HepG2 (cell line): ENCODE data around the gene NFKBIL1. TPM values are rescaled to one million over a fixed set of nuclear protein-coding genes. Genes with fewer than 3 reads are reported as not detected.
A peak's percentile ranks its signal among the peaks of the same experiment; 100 is the strongest.

Experiments
- FIP1L1 ChIP-seq: fragments of 200-400 bp; formaldehyde crosslinking; IDR thresholded peaks from 2 replicates; pipeline ENCODE4 v1.6.1; 2018; ENCODE audit warnings: low read depth, mild to moderate bottlenecking, low read length, moderate library complexity, borderline replicate concordance; ENCODE audit not compliant: insufficient read depth
- FOXK2 ChIP-seq: fragments of 450-650 bp; IDR thresholded peaks from 2 replicates; pipeline ENCODE4 v1.6.1; 2016
- HOXA3 ChIP-seq: sonication (generic); formaldehyde crosslinking; IDR thresholded peaks from 2 replicates; pipeline ENCODE4 v1.5.0; 2020; ENCODE audit warnings: missing genetic modification reagents
- MBD4 ChIP-seq: IDR thresholded peaks from 2 replicates; pipeline ENCODE4 v1.6.1; 2012; ENCODE audit warnings: low read length, inconsistent platforms, borderline replicate concordance
- PPARG ChIP-seq: conservative IDR thresholded peaks from 2 replicates; pipeline ENCODE4 v1.6.1; 2016; ENCODE audit warnings: missing biosample characterization, missing genetic modification reagents
- RARA ChIP-seq: IDR thresholded peaks from 2 replicates; pipeline ENCODE4 v1.6.1; 2016; ENCODE audit warnings: missing genetic modification reagents, missing compliant biosample characterization
- SALL1 ChIP-seq: sonication (generic); formaldehyde crosslinking; IDR thresholded peaks from 2 replicates; pipeline ENCODE4 v1.8.0; 2022; ENCODE audit warnings: mild to moderate bottlenecking, missing genetic modification reagents
- SIX1 ChIP-seq: sonication (generic); formaldehyde crosslinking; IDR thresholded peaks from 2 replicates; pipeline ENCODE4 v1.4.0; 2020; ENCODE audit warnings: missing genetic modification reagents, borderline replicate concordance
- SPEN ChIP-seq: sonication (generic); formaldehyde crosslinking; IDR thresholded peaks from 2 replicates; pipeline ENCODE4 v1.5.1; 2020; ENCODE audit warnings: low read depth, mild to moderate bottlenecking, missing genetic modification reagents
- ZFAT ChIP-seq: sonication (generic); formaldehyde crosslinking; conservative IDR thresholded peaks from 2 replicates; pipeline ENCODE4 v1.8.1; 2023; ENCODE audit warnings: missing genetic modification reagents, inconsistent platforms
- ZFP36L1 ChIP-seq: sonication (generic); formaldehyde crosslinking; IDR thresholded peaks from 2 replicates; pipeline ENCODE4 v1.8.0; 2022; ENCODE audit warnings: mild to moderate bottlenecking, missing genetic modification reagents, moderate library complexity
- ZMYM2 ChIP-seq: sonication (generic); formaldehyde crosslinking; IDR thresholded peaks from 2 replicates; pipeline ENCODE4 v1.8.0; 2022; ENCODE audit warnings: mild to moderate bottlenecking, missing genetic modification reagents
- ZNF335 ChIP-seq: sonication (generic); formaldehyde crosslinking; IDR thresholded peaks from 2 replicates; pipeline ENCODE4 v1.4.0; 2020; ENCODE audit warnings: missing genetic modification reagents
- ZNF33A ChIP-seq: sonication (generic); formaldehyde crosslinking; IDR thresholded peaks from 2 replicates; pipeline ENCODE4 v1.5.1; 2020; ENCODE audit warnings: missing genetic modification reagents, mild to moderate bottlenecking, moderate library complexity, borderline replicate concordance
- ZNF780A ChIP-seq: sonication (generic); formaldehyde crosslinking; IDR thresholded peaks from 2 replicates; pipeline ENCODE4 v1.8.0; 2022; ENCODE audit warnings: mild to moderate bottlenecking, missing genetic modification reagents, moderate library complexity
- polyA plus RNA-seq, 8 experiments: library from polyadenylated mRNA; depleted of rRNA in 3 of 8; stranded (reverse) in 7 of 8; unstranded in 1 of 8; fragments of >200 nt; fragmentation: Illumina TruSeq in 4 of 8; extraction: Trizol in 4 of 8; gene quantifications; 2 replicates each; pipeline versions ENCODE4 v1.2.1 to v1.2.3, GENCODE V29; 2011 to 2016; ENCODE audit warnings: low read depth in 4 of 8, missing spikeins in 1 of 8, mixed read lengths in 1 of 8; ENCODE audit not compliant: insufficient read depth in 1 of 8
- total RNA-seq, 5 experiments: library from RNA; depleted of rRNA; stranded (reverse); fragments of >200 nt; fragmentation: Illumina TruSeq; extraction: Trizol; gene quantifications; 2 replicates each; pipeline ENCODE4 v1.2.3, GENCODE V29; 2016; ENCODE audit warnings: low read depth in 1 of 5
- TF ChIP-seq, protein P1 (sequence below): sonication (generic); formaldehyde crosslinking; conservative IDR thresholded peaks from 2 replicates; pipeline ENCODE4 v1.4.0; 2020; ENCODE audit warnings: missing genetic modification reagents
- TF ChIP-seq, protein P2 (sequence below): sonication (generic); formaldehyde crosslinking; IDR thresholded peaks from 2 replicates; pipeline ENCODE4 v1.5.0; 2020; ENCODE audit warnings: missing genetic modification reagents, mild to moderate bottlenecking, borderline replicate concordance
- TF ChIP-seq, protein P3 (sequence below): sonication (generic); formaldehyde crosslinking; conservative IDR thresholded peaks from 2 replicates; pipeline ENCODE4 v1.4.0; 2020; ENCODE audit warnings: missing genetic modification reagents
- TF ChIP-seq, protein P4 (sequence below): sonication (generic); formaldehyde crosslinking; IDR thresholded peaks from 2 replicates; pipeline ENCODE4 v1.4.0; 2020; ENCODE audit warnings: low read depth, missing genetic modification reagents

The NFKBIL1 gene
- total and polyA plus RNA-seq, 2 of the 13 experiments (the other 11 are each of a cell fraction or from before 2014, with no cell fraction given), result 9.7 to 19.5 TPM

DNA sequence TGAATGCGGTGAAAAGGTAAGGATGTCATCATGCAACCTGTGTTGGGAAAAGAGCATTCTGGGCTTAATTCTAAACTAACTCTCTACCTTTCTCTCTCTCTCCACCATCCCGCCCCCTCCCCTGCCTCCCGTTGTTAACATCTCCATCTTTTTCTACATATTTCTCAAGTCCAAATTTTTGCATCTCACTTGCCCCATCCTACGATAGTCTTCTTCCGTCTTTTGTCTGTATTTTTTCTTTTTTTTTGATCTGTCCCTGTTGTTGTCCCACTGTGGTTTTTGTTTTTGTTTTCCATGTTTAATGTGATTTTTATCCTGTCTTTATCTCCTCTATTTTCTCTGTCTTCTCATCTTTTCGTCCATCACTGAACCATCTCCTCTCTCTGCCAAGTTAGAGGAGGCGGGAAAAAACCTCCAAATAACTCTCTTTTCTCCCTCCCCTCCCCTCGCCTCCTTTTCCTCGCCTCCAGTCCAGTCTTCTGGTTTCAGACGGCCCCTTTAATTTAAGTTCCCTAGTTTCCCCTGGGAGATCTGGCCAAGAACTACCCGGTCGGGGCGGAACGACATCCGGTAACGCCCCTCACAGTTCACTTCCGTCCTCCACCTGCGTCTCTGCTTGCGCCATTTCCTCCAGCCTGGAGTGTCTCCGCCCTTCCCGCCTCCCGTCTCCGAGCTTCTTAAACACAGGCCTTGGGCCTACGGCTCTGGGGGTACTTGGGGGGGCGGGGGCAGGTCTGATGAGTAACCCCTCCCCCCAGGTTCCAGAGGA, at the start of gene NFKBIL1 (continued):
- TF ChIP-seq, protein P1, sequence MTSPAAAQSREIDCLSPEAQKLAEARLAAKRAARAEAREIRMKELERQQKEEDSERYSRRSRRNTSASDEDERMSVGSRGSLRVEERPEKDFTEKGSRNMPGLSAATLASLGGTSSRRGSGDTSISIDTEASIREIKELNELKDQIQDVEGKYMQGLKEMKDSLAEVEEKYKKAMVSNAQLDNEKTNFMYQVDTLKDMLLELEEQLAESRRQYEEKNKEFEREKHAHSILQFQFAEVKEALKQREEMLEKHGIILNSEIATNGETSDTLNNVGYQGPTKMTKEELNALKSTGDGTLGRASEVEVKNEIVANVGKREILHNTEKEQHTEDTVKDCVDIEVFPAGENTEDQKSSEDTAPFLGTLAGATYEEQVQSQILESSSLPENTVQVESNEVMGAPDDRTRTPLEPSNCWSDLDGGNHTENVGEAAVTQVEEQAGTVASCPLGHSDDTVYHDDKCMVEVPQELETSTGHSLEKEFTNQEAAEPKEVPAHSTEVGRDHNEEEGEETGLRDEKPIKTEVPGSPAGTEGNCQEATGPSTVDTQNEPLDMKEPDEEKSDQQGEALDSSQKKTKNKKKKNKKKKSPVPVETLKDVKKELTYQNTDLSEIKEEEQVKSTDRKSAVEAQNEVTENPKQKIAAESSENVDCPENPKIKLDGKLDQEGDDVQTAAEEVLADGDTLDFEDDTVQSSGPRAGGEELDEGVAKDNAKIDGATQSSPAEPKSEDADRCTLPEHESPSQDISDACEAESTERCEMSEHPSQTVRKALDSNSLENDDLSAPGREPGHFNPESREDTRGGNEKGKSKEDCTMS (CRISPR knock-in tag), result no peak
- TF ChIP-seq ZNF33A (CRISPR knock-in tag) (no peak), ZFAT (CRISPR knock-in tag) (no peak), ZNF780A (0 out of 2 replicates have a peak, but pooled peaks have one; percentile 50), ZMYM2 (CRISPR knock-in tag) (0 out of 2 replicates have a peak, but pooled peaks have one; percentile 41), PPARG (CRISPR knock-in tag) (peak; percentile 25; the same call in 1 of the 2 replicates), HOXA3 (CRISPR knock-in tag) (peak; percentile 93), FOXK2 (peak; percentile 22; the same call in 1 of the 2 replicates), ZNF335 (CRISPR knock-in tag) (peak; percentile 98), FIP1L1 (no peak), ZFP36L1 (CRISPR knock-in tag) (no peak), RARA (CRISPR knock-in tag) (0 out of 2 replicates have a peak, but pooled peaks have one; percentile 32), SALL1 (CRISPR knock-in tag) (peak; percentile 81), MBD4 (no peak), SPEN (CRISPR knock-in tag) (peak; percentile 99), SIX1 (peak; percentile 34; the same call in 1 of the 2 replicates)
- TF ChIP-seq, protein P2, sequence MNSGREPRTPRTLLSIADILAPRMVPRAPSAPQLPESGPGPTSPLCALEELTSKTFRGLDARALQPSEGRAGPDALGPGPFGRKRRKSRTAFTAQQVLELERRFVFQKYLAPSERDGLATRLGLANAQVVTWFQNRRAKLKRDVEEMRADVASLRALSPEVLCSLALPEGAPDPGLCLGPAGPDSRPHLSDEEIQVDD (CRISPR knock-in tag), result no peak
- TF ChIP-seq, protein P3, sequence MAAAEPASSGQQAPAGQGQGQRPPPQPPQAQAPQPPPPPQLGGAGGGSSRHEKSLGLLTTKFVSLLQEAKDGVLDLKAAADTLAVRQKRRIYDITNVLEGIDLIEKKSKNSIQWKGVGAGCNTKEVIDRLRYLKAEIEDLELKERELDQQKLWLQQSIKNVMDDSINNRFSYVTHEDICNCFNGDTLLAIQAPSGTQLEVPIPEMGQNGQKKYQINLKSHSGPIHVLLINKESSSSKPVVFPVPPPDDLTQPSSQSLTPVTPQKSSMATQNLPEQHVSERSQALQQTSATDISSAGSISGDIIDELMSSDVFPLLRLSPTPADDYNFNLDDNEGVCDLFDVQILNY (CRISPR knock-in tag), result peak; percentile 47; the same call in 1 of the 2 replicates
- TF ChIP-seq, protein P4, sequence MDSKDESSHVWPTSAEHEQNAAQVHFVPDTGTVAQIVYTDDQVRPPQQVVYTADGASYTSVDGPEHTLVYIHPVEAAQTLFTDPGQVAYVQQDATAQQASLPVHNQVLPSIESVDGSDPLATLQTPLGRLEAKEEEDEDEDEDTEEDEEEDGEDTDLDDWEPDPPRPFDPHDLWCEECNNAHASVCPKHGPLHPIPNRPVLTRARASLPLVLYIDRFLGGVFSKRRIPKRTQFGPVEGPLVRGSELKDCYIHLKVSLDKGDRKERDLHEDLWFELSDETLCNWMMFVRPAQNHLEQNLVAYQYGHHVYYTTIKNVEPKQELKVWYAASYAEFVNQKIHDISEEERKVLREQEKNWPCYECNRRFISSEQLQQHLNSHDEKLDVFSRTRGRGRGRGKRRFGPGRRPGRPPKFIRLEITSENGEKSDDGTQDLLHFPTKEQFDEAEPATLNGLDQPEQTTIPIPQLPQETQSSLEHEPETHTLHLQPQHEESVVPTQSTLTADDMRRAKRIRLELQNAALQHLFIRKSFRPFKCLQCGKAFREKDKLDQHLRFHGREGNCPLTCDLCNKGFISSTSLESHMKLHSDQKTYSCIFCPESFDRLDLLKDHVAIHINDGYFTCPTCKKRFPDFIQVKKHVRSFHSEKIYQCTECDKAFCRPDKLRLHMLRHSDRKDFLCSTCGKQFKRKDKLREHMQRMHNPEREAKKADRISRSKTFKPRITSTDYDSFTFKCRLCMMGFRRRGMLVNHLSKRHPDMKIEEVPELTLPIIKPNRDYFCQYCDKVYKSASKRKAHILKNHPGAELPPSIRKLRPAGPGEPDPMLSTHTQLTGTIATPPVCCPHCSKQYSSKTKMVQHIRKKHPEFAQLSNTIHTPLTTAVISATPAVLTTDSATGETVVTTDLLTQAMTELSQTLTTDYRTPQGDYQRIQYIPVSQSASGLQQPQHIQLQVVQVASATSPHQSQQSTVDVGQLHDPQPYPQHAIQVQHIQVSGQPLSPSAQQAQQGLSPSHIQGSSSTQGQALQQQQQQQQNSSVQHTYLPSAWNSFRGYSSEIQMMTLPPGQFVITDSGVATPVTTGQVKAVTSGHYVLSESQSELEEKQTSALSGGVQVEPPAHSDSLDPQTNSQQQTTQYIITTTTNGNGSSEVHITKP (CRISPR knock-in tag), result peak; percentile 37; the same call in 1 of the 2 replicates
